Stimulated activated CD8-positive, alpha-beta memory T cell treated with anti-CD3 and anti-CD28 coated beads, Interleukin-7, amount 100 ng/mL, for 1 hour (primary cell): ENCODE measurements around the gene ATP5PB.

Experiments
- DNase-seq, 2 donors: peaks; one replicate each; pipeline ENCODE4 v3.0.0-alpha.2; 2020; ENCODE audit warnings: low read depth in 2 of 2

ATP5PB gene

DNA sequence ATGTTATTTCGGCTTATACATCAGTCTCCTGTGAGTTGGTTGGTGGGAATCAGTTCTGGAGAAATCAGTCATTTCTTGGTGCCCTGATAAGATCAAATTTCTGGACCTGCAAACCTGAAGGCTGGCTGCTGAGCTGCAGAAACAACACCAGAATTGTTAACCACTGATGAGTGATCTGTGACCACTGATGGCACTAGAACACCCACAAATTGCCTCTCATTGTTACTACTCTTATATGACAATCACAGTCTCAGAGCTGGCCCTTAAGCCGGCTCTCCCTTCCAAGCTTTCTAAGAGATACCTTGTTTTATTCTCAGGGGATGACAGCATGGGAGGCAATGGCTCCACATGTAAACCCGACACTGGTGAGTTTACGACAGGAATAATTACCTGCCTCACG, 26.4 kb downstream of the ATP5PB start:
- no peak for DNase-seq

DNA sequence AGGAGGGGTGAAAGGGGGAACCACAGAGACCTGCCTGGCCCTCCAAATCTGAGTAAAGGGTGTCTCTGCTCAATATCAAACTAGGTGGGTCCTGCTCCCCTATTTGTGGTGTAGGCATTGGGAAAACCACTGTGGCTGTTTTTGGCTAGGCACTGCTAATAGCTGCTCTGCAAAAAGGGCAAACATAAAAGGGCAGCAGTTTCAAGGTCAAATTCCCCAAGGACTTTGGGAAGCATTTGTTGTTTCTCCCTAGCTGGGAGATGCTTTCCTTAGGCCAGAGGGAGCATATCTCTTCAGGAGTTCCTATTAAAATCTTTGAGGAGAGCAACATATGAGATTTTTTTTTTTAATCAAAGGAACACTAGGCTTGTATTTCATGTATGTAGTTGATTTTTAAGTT, 26.9 kb downstream of the ATP5PB start:
- DNase-seq: no peak

- no peak for DNase-seq
Measured at GRCh38 chr1:111476761-111477309, 27.6 kb downstream of the ATP5PB start.

DNA sequence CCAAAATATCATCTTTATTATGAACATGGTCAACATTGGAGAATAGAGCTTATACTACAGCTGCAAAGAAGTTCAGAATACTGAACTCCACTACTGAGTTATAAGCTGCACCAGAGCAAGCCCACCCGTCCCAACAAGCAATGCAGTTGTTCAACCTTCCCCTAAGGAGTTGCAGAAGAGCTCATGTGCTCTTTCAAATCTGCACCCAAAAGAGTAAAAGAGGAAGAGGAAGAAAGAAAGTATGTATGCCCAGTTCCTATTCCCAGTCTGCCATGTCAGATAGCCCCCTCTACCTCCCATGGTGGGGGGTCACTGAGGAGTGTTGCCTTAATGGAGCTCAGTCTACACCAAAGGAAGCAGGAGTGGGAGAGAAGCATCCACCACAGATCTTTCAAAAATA, 31.4 kb downstream of the ATP5PB start:
- no peak for DNase-seq

GRCh38 chr1:111481387-111482221, 32.3 kb downstream of the ATP5PB start:
- peak in 1 of 2 donors; percentile 46 for DNase-seq

GRCh38 chr1:111483166-111483565, 33.9 kb downstream of the ATP5PB start:
- DNase-seq: no peak

GRCh38 chr1:111483876-111484275, 34.6 kb downstream of the ATP5PB start:
- DNase-seq: no peak

GRCh38 chr1:111484391-111485026, 35.2 kb downstream of the ATP5PB start:
- DNase-seq: no peak

- DNase-seq: no peak
Measured at GRCh38 chr1:111486431-111486830, 37.2 kb downstream of the ATP5PB start.

DNA sequence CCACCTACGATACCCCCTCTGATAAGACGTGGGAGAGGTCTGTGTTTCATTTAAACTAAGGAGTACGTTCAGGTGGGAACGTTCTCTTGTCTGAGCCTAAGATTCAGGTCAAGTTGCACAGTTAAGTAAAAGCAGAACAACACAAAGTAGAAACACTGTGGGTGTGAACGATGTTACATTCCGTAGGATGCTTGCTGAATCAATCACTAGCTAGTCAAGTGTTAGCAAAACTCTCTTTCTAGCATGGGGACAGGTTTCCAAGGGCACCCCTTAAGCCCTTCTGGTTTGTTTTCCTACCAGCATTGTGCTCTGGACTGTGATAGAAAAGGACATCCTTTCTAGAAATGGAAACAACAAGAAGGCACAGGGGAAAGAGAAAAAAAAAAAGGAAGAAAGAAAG, 37.9 kb downstream of the ATP5PB start:
- no peak for DNase-seq

GRCh38 chr1:111488669-111489068, 39.4 kb downstream of the ATP5PB start:
- DNase-seq: no peak

- no peak for DNase-seq
Measured at GRCh38 chr1:111489604-111490003, 40.3 kb downstream of the ATP5PB start.

DNA sequence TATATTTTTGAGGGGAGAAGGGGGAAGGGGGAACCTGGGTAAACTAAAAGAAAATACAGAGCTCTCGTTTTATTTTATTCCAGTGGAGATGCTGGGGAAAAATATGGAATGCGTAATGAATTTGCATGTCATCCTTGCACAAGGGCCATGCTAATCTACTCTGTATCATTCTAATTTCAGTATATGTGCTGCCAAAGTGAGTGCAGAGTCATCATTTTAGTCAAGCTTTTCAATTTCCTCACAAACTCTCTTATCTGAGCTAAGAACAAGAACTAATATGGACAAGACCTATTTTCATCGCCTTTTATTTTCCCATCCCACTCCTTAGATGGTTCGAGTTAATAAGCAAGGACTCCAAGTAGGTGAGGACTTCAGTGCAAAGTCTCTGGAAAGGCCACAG, 41.0 kb downstream of the ATP5PB start:
- DNase-seq: no peak

DNA sequence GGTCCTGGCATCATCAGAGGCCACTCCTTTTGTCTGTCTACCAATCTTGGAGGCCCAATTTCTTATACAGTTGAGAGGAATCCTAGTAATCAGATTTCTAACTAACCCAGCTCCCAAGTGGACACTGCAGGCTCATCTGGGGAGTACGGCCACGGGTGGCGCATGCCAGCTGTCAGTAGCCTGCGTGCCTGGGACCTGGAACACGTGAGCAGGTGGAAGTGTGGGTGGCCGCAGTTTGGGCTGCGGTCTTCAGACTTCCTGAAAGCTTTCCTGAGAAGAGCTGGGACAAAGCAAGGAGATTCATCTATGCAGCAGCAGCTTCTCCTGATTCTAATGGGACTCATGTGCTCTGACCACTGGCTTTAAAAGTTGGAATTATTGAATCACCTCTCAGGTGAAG, 41.8 kb downstream of the ATP5PB start:
- DNase-seq: no peak

- no peak for DNase-seq
Measured at GRCh38 chr1:111496398-111496797, 47.1 kb downstream of the ATP5PB start.

DNA sequence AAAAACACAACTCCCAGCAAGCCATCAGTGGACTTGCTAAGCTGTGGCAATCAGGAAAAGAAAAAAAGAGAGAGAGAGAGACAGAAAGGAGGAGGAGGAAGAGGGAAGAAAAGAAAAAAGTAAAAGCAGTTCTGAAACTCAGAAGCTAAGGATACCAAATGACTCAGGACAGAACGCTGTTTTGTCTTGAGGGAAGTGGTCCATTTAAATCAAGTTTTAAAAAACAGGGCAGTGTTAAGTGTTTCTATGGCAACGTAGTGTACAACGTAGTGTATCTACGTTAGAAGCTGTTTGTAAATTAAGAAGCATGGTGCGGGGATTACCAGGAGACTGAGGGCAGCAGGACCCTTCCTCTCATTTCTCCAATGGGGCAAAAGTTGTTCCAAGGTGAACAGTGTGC, 48.3 kb downstream of the ATP5PB start:
- DNase-seq: no peak

GRCh38 chr1:111499026-111499785, 49.9 kb downstream of the ATP5PB start:
- no peak for DNase-seq

- no peak for DNase-seq
Measured at GRCh38 chr1:111501645-111502044, 52.4 kb downstream of the ATP5PB start.

DNA sequence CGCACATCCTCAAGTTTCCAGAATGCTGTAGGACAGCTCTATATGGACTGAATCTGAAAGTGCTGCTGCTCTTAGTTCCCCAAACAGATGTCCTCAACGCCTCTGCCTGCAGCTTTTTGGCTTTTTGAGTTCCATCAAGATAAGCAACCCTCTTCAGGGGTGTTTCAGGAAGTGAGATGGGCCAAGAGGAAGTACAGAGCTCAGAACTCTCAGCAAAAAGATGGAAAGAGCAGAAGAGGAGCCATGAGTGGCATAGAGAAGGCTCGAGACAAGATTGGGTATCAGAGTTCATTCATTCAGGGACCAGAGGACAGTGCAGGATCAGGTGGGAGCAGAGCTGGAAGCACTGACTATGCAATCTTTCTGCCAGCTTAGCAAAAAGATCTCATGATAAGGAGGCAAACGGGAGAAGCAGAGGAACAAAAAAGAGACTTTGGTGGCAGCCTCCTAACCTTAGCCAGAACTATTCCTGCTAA, 54.4 kb downstream of the ATP5PB start, which contains the start of the genes ADORA3 and TMIGD3:
Gene ADORA3 (minus strand): TSS at position 49 of the 476 bp plus-strand sequence. CDS start 279 bp downstream, outside the sequence.
Gene TMIGD3 (minus strand): TSS at position 49 of the 476 bp plus-strand sequence. CDS start 279 bp downstream, outside the sequence.
- DNase-seq: no peak

DNA sequence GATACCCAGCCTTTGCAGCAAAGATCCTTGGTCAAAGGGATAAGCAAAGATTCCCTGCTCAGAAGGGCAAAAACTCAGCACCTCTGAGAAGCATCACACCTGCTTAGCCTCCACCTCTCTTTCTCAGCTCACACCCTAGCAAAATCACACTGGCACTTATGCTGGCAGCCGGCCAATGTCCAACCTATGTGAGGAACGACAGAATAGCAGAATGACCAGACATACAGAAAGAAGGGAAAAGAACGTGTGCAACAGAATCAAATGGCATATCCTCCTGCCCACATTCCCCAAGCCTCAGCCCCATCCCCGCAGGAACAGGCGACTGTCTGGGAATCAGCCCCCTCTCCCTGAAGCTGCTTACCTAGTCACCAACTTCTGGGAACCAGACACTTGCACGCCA, 54.8 kb downstream of the ATP5PB start:
- no peak for DNase-seq

DNA sequence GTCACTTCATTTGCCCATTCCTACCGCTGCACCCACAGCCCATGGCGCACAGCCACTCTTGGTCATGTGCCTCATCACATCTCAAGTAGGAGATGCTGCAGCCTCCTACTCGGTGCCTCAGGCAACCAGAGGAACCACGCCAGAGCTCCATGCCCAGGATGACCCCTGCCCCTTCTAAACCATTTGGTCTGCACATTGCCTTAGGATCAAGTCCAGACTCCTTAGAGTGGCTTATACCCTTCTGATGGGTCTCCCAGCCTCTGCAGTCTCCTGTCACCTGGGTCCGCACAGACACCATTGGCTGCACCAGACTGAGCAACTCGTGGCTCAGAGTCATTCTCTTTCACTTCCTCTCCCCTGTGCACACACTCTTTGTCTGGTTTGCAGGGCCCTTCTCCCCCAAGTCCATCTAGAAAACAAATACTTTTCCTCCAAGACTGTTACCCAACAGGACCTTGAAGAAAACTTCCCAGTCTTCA, 56.4 kb downstream of the ATP5PB start:
- no peak for DNase-seq

DNA sequence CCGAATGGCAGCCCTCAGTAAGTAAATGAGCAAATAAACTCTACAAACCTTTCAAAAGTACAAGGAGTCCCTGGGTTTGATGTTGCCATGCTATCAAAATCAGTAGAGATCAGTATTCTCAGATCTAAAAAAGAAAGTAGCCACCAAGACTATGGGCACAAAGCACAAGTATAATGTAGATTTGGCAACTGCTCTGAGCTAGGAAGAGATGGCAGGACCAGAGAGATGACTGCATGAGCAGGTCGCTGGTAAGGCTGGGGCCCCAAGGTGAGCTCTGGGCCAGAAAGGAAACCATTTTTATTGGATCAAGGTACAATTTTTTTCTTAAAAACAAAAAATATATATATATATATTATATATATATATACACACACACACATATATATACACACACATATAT, 57.3 kb downstream of the ATP5PB start:
- DNase-seq: no peak
